ENCODE measurements around the gene PGK2.

Gene PGK2

DNA sequence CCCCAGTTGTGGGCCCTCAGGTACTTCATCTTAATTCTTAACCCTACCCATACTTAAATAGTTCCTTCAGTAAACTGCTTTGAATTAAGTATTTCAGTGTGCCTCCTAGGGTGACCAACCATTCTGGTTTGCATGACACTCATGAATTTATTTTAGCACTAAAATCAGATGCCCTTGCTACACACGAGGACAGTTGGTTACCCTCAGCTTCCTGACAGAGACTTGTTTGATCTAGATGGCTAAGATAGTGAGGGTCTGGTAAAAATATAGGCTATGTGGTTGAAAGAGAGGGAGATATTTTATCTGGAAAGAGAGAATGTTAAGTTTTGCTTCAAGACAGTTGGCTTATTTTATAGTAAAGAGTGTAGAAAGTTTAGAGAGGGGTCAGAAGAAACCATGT, 10.6 kb downstream of the PGK2 start:
- H3K27me3 Mint-ChIP-seq = no peaks in the 10 kb centered on the region
- intact Hi-C loops (cut with micrococcal nuclease) = no loop called here
- H3K4me1 Mint-ChIP-seq (ENCODE audit: low read depth) = no peaks in the 10 kb centered on the region
- H3K27ac Mint-ChIP-seq = no peak overlapping the region
- peaks cover 9% of the 10 kb centered on the region for H3K9me3 Mint-ChIP-seq
- no peaks in the 10 kb centered on the region for H3K36me3 Mint-ChIP-seq (ENCODE audit: low read depth)
- H3K4me3 Mint-ChIP-seq = no peak overlapping the region

- Mint-ChIP-seq H3K4me3 (no peak overlapping the region), H3K27ac (no peak overlapping the region), H3K4me1 (ENCODE audit: low read depth) (no peaks in the 10 kb centered on the region), H3K9me3 (peaks cover 9% of the 10 kb centered on the region), H3K36me3 (ENCODE audit: low read depth) (no peaks in the 10 kb centered on the region), H3K27me3 (no peaks in the 10 kb centered on the region)
- intact Hi-C loops (cut with micrococcal nuclease) = no loop called here
Observed at GRCh38 chr6:49775043-49775442, 12.0 kb downstream of the PGK2 start.

DNA sequence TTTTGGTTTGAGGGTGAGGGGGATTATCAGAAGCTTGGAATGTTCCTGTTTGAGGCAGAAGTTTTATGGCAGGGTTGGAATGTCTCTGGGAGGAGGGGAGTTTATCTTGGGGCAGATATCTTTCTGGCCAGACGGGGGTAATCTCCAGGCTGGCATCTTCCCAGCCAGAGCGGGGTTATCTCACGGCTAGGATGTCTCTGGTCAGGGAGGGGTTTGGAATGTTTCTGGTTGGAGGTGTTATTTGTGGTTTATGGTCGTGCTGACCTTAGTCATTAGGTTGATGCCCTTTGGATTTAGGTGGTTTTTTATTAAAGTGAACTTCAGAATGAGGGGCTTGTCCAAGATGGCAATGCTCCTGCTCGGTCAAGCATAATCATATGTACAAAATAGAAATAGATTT, 14.8 kb downstream of the PGK2 start:
- H3K27ac Mint-ChIP-seq = no peak overlapping the region
- no peaks in the 10 kb centered on the region for H3K36me3 Mint-ChIP-seq (ENCODE audit: low read depth)
- intact Hi-C loops (cut with micrococcal nuclease) = no loop called here
- peaks cover 9% of the 10 kb centered on the region for H3K9me3 Mint-ChIP-seq
- H3K27me3 Mint-ChIP-seq = no peaks in the 10 kb centered on the region
- H3K4me3 Mint-ChIP-seq = no peak overlapping the region
- H3K4me1 Mint-ChIP-seq (ENCODE audit: low read depth) = no peaks in the 10 kb centered on the region

GRCh38 chr6:49766762-49767161, 20.3 kb downstream of the PGK2 start:
- no peaks in the 10 kb centered on the region for H3K36me3 Mint-ChIP-seq (ENCODE audit: low read depth)
- H3K4me3 Mint-ChIP-seq = no peak overlapping the region
- intact Hi-C loops (cut with micrococcal nuclease) = no loop called here
- H3K27ac Mint-ChIP-seq = no peak overlapping the region
- peaks cover under 1% of the 10 kb centered on the region for H3K9me3 Mint-ChIP-seq
- H3K4me1 Mint-ChIP-seq (ENCODE audit: low read depth) = no peaks in the 10 kb centered on the region
- no peaks in the 10 kb centered on the region for H3K27me3 Mint-ChIP-seq

GRCh38 chr6:49764571-49765236, 22.4 kb downstream of the PGK2 start:
- H3K36me3 Mint-ChIP-seq (ENCODE audit: low read depth) = no peaks in the 10 kb centered on the region

GRCh38 chr6:49744259-49744658, 42.8 kb downstream of the PGK2 start, which contains the start of gene CRISP3:
TSS of gene CRISP3 (minus strand) at chr6:49744388. CDS start at chr6:49744367, 21 bp downstream.
- Mint-ChIP-seq H3K36me3 (ENCODE audit: low read depth) (no peaks in the 10 kb centered on the region), H3K27me3 (no peaks in the 10 kb centered on the region), H3K4me1 (ENCODE audit: low read depth) (no peaks in the 10 kb centered on the region)

More at GRCh38 chr6:49764571-49765236, 22.4 kb downstream of the PGK2 start:
- Mint-ChIP-seq H3K9me3 (no peaks in the 10 kb centered on the region), H3K27ac (no peak overlapping the region), H3K4me1 (ENCODE audit: low read depth) (no peaks in the 10 kb centered on the region), H3K27me3 (no peaks in the 10 kb centered on the region), H3K4me3 (no peak overlapping the region)
- intact Hi-C loops (cut with micrococcal nuclease) = no loop called here

DNA sequence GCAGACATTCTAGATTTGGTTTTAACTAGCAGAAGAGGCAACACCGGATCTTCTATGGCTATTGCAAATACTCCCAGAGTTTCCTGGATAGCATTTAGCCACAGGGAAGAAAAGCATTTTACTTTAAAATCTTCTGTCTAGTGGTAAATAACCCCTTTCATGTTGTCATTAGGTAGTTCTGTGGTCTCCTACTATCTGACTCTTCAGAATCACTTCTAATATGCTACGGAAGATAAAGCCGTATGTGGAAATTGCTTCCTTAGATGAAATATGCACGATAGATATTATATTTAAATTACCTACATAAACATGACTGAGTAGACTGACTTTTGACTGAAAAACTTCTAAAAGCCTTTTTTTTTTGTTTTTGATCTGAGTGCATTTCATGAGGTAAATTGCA, 43.7 kb downstream of the PGK2 start:
- no peaks in the 10 kb centered on the region for H3K36me3 Mint-ChIP-seq (ENCODE audit: low read depth)
- no peaks in the 10 kb centered on the region for H3K27me3 Mint-ChIP-seq
- no peak overlapping the region for H3K27ac Mint-ChIP-seq
- intact Hi-C loops (cut with micrococcal nuclease) = no loop called here
- no peaks in the 10 kb centered on the region for H3K4me1 Mint-ChIP-seq (ENCODE audit: low read depth)
- no peaks in the 10 kb centered on the region for H3K9me3 Mint-ChIP-seq
- H3K4me3 Mint-ChIP-seq = no peak overlapping the region

More at GRCh38 chr6:49744259-49744658, 42.8 kb downstream of the PGK2 start, which contains the start of gene CRISP3:
- Mint-ChIP-seq H3K4me3 (no peak within 1 kb of the TSS), H3K27ac (no peak within 1 kb of the TSS), H3K9me3 (no peaks in the 10 kb centered on the region)
- intact Hi-C loops (cut with micrococcal nuclease) = no loop called here

GRCh38 chr6:49739423-49739822, 47.7 kb downstream of the PGK2 start:
- H3K27me3 Mint-ChIP-seq = no peaks in the 10 kb centered on the region
- H3K4me3 Mint-ChIP-seq = no peak overlapping the region
- no peak overlapping the region for H3K27ac Mint-ChIP-seq
- no peaks in the 10 kb centered on the region for H3K4me1 Mint-ChIP-seq (ENCODE audit: low read depth)
- H3K36me3 Mint-ChIP-seq (ENCODE audit: low read depth) = no peaks in the 10 kb centered on the region
- intact Hi-C loops (cut with micrococcal nuclease) = no loop called here
- H3K9me3 Mint-ChIP-seq = no peaks in the 10 kb centered on the region

GRCh38 chr6:49736017-49736508, 51.0 kb downstream of the PGK2 start:
- no peak overlapping the region for H3K4me3 Mint-ChIP-seq
- no peaks in the 10 kb centered on the region for H3K36me3 Mint-ChIP-seq (ENCODE audit: low read depth)
- H3K27ac Mint-ChIP-seq = no peak overlapping the region
- H3K27me3 Mint-ChIP-seq = no peaks in the 10 kb centered on the region
- no peaks in the 10 kb centered on the region for H3K4me1 Mint-ChIP-seq (ENCODE audit: low read depth)
- no peaks in the 10 kb centered on the region for H3K9me3 Mint-ChIP-seq
- intact Hi-C loops (cut with micrococcal nuclease) = no loop called here

All from dendritic cell treated with granulocyte-macrophage colony-stimulating factor and Interleukin-4, amounts not matched to agents 40 ng/mL and 50 ng/mL, for 4 days (primary cell).